Sigmoid colon (tissue), 7 donors: Measurements from ENCODE around the gene SS18. TPM values are rescaled to one million over a fixed set of nuclear protein-coding genes. Genes with fewer than 3 reads are reported as not detected.
"Not testable (repeated sequence)": the region's sequence is repeated elsewhere in the genome, so short reads cannot be mapped to it uniquely, and the experiment has no call there.

Experiments
- DNase-seq: peaks from one replicate; pipeline ENCODE4 v3.0.0-alpha.2; 2019
- H3K27ac ChIP-seq, 4 donors: fragments of 200-600 bp; sonication (generic); one replicate each; pipeline ENCODE4 v1.5.1; 2016 to 2019; ENCODE audit warnings: mild to moderate bottlenecking in 1 of 4
- H3K27me3 ChIP-seq, 3 donors: fragments of 200-600 bp; sonication (generic); one replicate each; pipeline ENCODE4 v1.5.1; 2019; ENCODE audit warnings: mild to moderate bottlenecking in 1 of 3
- H3K36me3 ChIP-seq, 4 donors: fragments of 200-600 bp; sonication (generic); one replicate each; pipeline ENCODE4 v1.5.1; 2016 to 2019
- H3K4me1 ChIP-seq, 4 donors: fragments of 200-600 bp; sonication (generic); one replicate each; pipeline ENCODE4 v1.5.1; 2017 to 2019
- H3K4me3 ChIP-seq, 4 donors: fragments of 200-600 bp; sonication (generic); one replicate each; pipeline ENCODE4 v1.5.1; 2017 to 2019; ENCODE audit warnings: mild to moderate bottlenecking in 2 of 4, moderate library complexity in 1 of 4
- H3K9me3 ChIP-seq, 4 donors: fragments of 200-600 bp in 3 of 4; sonication (generic) in 3 of 4; one replicate each; pipeline versions ENCODE4 v1.5.1 to v1.6.1; 2013 to 2019
- EP300 ChIP-seq, 4 donors: sonication (generic); formaldehyde crosslinking; IDR thresholded peaks; one replicate each; pipeline ENCODE4 v1.6.1; 2017; ENCODE audit warnings: antibody characterized with exemption in 4 of 4
- POLR2A ChIP-seq, 2 donors: fragments of 450-650 bp; IDR thresholded peaks; one replicate each; pipeline ENCODE4 v1.6.1; 2016; ENCODE audit warnings: antibody characterized with exemption in 2 of 2, mild to moderate bottlenecking in 2 of 2, moderate library complexity in 2 of 2
- POLR2AphosphoS5 ChIP-seq, 4 donors: sonication (generic); formaldehyde crosslinking; IDR thresholded peaks; one replicate each; pipeline ENCODE4 v1.6.1; 2017; ENCODE audit warnings: antibody characterized with exemption in 4 of 4
- WGBS, 2 donors: extraction: QIAGEN DNeasy Blood & Tissue Kit; methylation state at CpG; one replicate each; pipeline ENCODE4 v1.1.7; 2013; 5-methylcytosine and 5-hydroxymethylcytosine counted together
- intact Hi-C: fragments of 100-400 bp; cut with DNase I; formaldehyde crosslinking; loops from one replicate; pipeline ENCODE4 v1.15.1; 2023
- polyA plus RNA-seq, 3 donors: library from polyadenylated mRNA; stranded (reverse); fragments of 200-250 nt; gene quantifications; one replicate each; pipeline ENCODE4 v1.2.3, GENCODE V29; 2013
- total RNA-seq, 4 donors: library from RNA; depleted of rRNA; stranded (reverse); fragments of >200 nt; gene quantifications; one replicate each; pipeline ENCODE4 v1.1.0, GENCODE V29; 2016
- TF ChIP-seq, protein P1 (sequence below), 4 experiments: fragments of 450-650 bp in 3 of 4; fragments of 200-600 bp in 1 of 4; IDR thresholded peaks; one replicate each; pipeline ENCODE4 v1.5.1; 2016 to 2019; ENCODE audit warnings: antibody characterized with exemption in 4 of 4, mild to moderate bottlenecking in 3 of 4, moderate library complexity in 2 of 4
- donor health status: healthy with polysubstance abuse.
- donor health status: Bipolar disorder and iron deficiency.
- donor health status: healthy.

The SS18 gene
- total and polyA plus RNA-seq, 7 donors = 22.8 to 204 (median 89.2) TPM

DNA sequence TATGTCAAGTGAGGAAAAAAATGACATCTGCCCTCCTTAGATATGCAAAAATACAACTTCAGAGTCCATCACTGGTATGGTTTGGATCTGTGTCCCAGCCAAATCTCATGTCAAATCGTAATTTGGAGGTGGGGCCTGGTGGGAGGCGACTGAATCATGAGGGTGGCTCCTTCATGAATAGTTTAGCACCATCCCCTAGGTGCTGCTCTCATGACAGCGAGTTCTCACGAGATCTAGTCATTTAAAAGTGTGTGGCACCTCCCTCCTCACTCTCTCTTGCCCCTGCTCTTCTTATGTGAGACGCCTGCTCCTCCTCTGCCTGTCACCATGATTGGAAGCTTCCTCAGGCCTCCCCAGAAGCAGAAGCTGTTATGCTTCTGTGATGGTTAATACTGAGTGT is 37.4 kb upstream of the SS18 start:
- Histone ChIP-seq H3K9me3 (peaks cover 0 to 2% (median 0%) of the 10 kb centered on the region in 4 donors), H3K36me3 (no peaks in the 10 kb centered on the region), H3K27ac (no peak overlapping the region), H3K4me3 (no peak overlapping the region), H3K4me1 (no peaks in the 10 kb centered on the region), H3K27me3 (no peaks in the 10 kb centered on the region)
- no peak for DNase-seq
- intact Hi-C loops = no loop called here
- 70 to 81% methylated on average over 5 of the region's 5 CpGs for WGBS, 2 donors
- TF ChIP-seq EP300 (IDR thresholded peaks at IDR 0.05) (no peak), POLR2AphosphoS5 (IDR thresholded peaks at IDR 0.05) (no peak), POLR2A (IDR thresholded peaks at IDR 0.05) (no peak)
- TF ChIP-seq, protein P1, sequence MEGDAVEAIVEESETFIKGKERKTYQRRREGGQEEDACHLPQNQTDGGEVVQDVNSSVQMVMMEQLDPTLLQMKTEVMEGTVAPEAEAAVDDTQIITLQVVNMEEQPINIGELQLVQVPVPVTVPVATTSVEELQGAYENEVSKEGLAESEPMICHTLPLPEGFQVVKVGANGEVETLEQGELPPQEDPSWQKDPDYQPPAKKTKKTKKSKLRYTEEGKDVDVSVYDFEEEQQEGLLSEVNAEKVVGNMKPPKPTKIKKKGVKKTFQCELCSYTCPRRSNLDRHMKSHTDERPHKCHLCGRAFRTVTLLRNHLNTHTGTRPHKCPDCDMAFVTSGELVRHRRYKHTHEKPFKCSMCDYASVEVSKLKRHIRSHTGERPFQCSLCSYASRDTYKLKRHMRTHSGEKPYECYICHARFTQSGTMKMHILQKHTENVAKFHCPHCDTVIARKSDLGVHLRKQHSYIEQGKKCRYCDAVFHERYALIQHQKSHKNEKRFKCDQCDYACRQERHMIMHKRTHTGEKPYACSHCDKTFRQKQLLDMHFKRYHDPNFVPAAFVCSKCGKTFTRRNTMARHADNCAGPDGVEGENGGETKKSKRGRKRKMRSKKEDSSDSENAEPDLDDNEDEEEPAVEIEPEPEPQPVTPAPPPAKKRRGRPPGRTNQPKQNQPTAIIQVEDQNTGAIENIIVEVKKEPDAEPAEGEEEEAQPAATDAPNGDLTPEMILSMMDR (IDR thresholded peaks at IDR 0.05) = no peak

DNA sequence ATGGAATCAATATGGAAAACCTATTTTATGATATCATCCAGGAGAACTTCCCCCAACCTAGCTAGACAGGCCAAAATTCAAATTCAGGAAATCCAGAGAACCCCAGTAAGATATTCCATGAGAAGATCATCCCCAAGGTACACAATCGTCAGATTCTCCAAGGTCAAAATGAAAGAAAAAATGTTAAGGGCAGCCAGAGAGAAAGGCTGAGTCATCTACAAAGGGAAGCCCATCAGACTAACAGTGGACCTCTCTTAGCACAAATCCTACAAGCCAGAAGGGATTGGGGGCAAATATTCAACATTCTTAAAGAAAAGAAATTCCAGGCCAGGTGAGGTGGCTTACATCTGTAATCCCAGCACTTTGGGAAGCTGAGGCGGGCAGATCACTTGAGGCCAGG is 31.6 kb upstream of the SS18 start:
- not testable (repeated sequence) for DNase-seq, H3K36me3 ChIP-seq
- WGBS, 2 donors = 83 to 90% methylated on average over 2 of the region's 2 CpGs

DNA sequence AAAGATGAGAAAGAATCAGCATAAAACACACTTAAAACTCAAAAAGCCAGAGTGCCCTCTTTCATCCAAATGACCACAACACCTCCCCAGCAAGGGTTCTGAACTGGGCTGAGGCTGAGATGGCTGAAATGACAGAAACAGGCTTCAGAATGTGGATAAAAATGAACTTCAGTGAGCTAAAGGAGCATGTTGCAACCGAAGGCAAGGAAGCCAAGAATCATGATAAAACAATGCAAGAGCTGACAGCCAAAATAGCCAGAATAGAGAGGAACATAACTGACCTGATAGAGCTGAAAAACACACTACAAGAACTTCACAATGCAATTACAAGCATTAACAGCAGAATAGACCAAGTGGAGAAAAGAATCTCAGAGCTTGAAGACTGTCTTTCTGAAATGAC is 31.1 kb upstream of the SS18 start:
- no peaks in the 10 kb centered on the region for H3K27me3 ChIP-seq
- H3K36me3 ChIP-seq = no peaks in the 10 kb centered on the region
- TF ChIP-seq POLR2A (IDR thresholded peaks at IDR 0.05) = no peak
- TF ChIP-seq POLR2AphosphoS5 (IDR thresholded peaks at IDR 0.05) = no peak
- TF ChIP-seq, protein P1 (IDR thresholded peaks at IDR 0.05) = no peak
- no peak for TF ChIP-seq EP300 (IDR thresholded peaks at IDR 0.05)
- intact Hi-C loops = no loop called here
- 82 to 84% methylated on average over 1 of the region's 1 CpG for WGBS, 2 donors
- H3K4me1 ChIP-seq = no peaks in the 10 kb centered on the region
- peaks cover 0 to 2% (median 0%) of the 10 kb centered on the region in 4 donors for H3K9me3 ChIP-seq
- H3K27ac ChIP-seq = no peak overlapping the region
- no peak overlapping the region for H3K4me3 ChIP-seq
- no peak for DNase-seq

More for the DNA sequence above, 31.6 kb upstream of the SS18 start:
- H3K27ac ChIP-seq, H3K4me1 ChIP-seq, H3K4me3 ChIP-seq, H3K27me3 ChIP-seq, intact Hi-C loops, H3K9me3 ChIP-seq: not testable (repeated sequence)

DNA sequence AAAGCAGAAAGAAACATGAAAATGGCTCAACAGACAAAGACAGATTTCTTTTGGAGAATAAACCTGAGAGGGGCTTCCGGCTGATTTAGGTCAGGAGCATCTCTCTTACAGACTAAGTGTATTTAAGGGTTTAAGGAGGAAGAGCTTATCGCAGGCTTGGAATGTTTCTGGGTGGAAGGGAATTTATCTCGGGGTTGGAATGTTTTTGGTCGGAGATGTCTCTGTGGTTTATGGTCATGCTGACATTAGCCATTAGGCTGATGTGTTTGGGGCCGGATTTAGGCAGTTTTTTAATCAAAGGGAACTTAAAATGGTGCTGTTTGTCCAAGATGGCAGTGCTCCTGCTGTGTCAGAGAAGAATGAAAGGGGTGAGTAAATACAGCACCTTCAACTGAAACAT is 28.8 kb upstream of the SS18 start:
- no peak overlapping the region for H3K27ac ChIP-seq
- intact Hi-C loops = no loop called here
- TF ChIP-seq POLR2AphosphoS5 (IDR thresholded peaks at IDR 0.05) (no peak), EP300 (IDR thresholded peaks at IDR 0.05) (no peak), POLR2A (IDR thresholded peaks at IDR 0.05) (no peak)
- TF ChIP-seq, protein P1 (IDR thresholded peaks at IDR 0.05) = no peak
- peaks cover 0 to 2% (median 0%) of the 10 kb centered on the region in 4 donors for H3K9me3 ChIP-seq
- H3K36me3 ChIP-seq = no peaks in the 10 kb centered on the region
- no peak overlapping the region for H3K4me3 ChIP-seq
- no peaks in the 10 kb centered on the region for H3K4me1 ChIP-seq
- 79 to 86% methylated on average over 5 of the region's 5 CpGs for WGBS, 2 donors
- DNase-seq = no peak
- no peaks in the 10 kb centered on the region for H3K27me3 ChIP-seq

DNA sequence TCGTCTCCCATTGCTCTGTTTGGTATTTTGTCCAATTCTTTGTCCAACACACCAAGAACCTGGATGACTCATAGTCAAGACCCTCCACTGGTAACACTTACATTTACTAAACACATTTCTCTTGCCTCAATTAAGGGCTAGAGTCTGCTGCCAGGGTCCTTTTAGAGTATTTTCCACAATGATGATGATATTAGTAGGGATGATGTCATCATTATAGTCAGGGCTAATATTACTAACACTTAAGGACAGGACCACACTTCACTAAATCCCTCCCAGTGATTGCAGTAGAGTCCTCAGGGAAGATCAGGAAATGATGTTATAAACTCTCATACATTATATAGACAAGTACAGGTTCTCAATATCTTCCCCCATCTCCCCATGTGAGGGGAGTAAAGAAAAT is 13.6 kb upstream of the SS18 start:
- no peaks in the 10 kb centered on the region for H3K9me3 ChIP-seq
- no peak for DNase-seq
- no peak for TF ChIP-seq POLR2AphosphoS5 (IDR thresholded peaks at IDR 0.05)
- TF ChIP-seq EP300 (IDR thresholded peaks at IDR 0.05) = no peak
- no peak for TF ChIP-seq POLR2A (IDR thresholded peaks at IDR 0.05)
- TF ChIP-seq, protein P1 (IDR thresholded peaks at IDR 0.05) = no peak
- H3K36me3 ChIP-seq = no peaks in the 10 kb centered on the region
- no peak overlapping the region for H3K4me3 ChIP-seq
- 77 to 91% methylated on average over 1 of the region's 1 CpG for WGBS, 2 donors
- H3K27ac ChIP-seq = no peak overlapping the region
- no peaks in the 10 kb centered on the region for H3K27me3 ChIP-seq
- no peaks in the 10 kb centered on the region for H3K4me1 ChIP-seq
- intact Hi-C loops = no loop called here
